Right lobe of liver (tissue), 4 donors: ENCODE results near the gene SOSTDC1.

Source experiments
- CTCF ChIP-seq, 4 donors: fragments of 200-600 bp in 3 of 4; fragments of 450-650 bp in 1 of 4; IDR thresholded peaks; one replicate each; pipeline versions ENCODE4 v1.5.1 to v1.8.0; 2016 to 2022; ENCODE audit warnings: antibody characterized with exemption in 4 of 4, mild to moderate bottlenecking in 2 of 4
- POLR2A ChIP-seq: fragments of 450-650 bp; IDR thresholded peaks from one replicate; pipeline ENCODE4 v1.6.1; 2017; ENCODE audit warnings: antibody characterized with exemption, mild to moderate bottlenecking
- donor health status: DM: no; HTN: no; CAD: no.
- donor health status: DM: no; HTN: no; CAD: no.
- donor health status: DM: no; HTN: yes; CAD: no.

- TF ChIP-seq CTCF (IDR thresholded peaks at IDR 0.05) (no peak), POLR2A (no peak)
Observed at GRCh38 chr7:16416289-16417282, 49.0 kb downstream of the SOSTDC1 start.
